OCI-M2 (cell line): ENCODE data around the gene ELAVL1.

ENCODE experiments used
- DNase-seq: peaks from one replicate; lab custom pipeline; 2025; ENCODE audit not compliant: unreplicated experiment; lab: John Stamatoyannopoulos, UW

The ELAVL1 gene

GRCh38 chr19:7986321-7987113 lies 18.9 kb downstream of the ELAVL1 start:
- no peak for DNase-seq

GRCh38 chr19:7985481-7985911 lies 19.9 kb downstream of the ELAVL1 start:
- no peak for DNase-seq

- DNase-seq, result no peak
Measured at GRCh38 chr19:7983995-7984837, 21.2 kb downstream of the ELAVL1 start.

GRCh38 chr19:7983286-7983950 lies 22.0 kb downstream of the ELAVL1 start:
- DNase-seq, result no peak

GRCh38 chr19:7982651-7983099 lies 22.8 kb downstream of the ELAVL1 start:
- no peak for DNase-seq

GRCh38 chr19:7982103-7982502 lies 23.3 kb downstream of the ELAVL1 start:
- no peak for DNase-seq

- no peak for DNase-seq
Measured at GRCh38 chr19:7981661-7982060, 23.8 kb downstream of the ELAVL1 start.

- DNase-seq, result no peak
Measured at GRCh38 chr19:7981199-7981598, 24.2 kb downstream of the ELAVL1 start.

GRCh38 chr19:7980635-7981121 lies 24.8 kb downstream of the ELAVL1 start:
- DNase-seq, result no peak

- no peak for DNase-seq
Measured at GRCh38 chr19:7980168-7980567, 25.3 kb downstream of the ELAVL1 start.

- no peak for DNase-seq
Measured at GRCh38 chr19:7979559-7979958, 25.9 kb downstream of the ELAVL1 start.

- DNase-seq, result no peak
Measured at GRCh38 chr19:7979011-7979410, 26.4 kb downstream of the ELAVL1 start.

- DNase-seq, result no peak
Measured at GRCh38 chr19:7978179-7978825, 27.1 kb downstream of the ELAVL1 start.

GRCh38 chr19:7977723-7978040 lies 27.8 kb downstream of the ELAVL1 start:
- no peak for DNase-seq

GRCh38 chr19:7977021-7977722 lies 28.3 kb downstream of the ELAVL1 start:
- DNase-seq, result no peak

GRCh38 chr19:7976461-7976860 lies 29.0 kb downstream of the ELAVL1 start:
- no peak for DNase-seq

GRCh38 chr19:7975037-7975436 lies 30.4 kb downstream of the ELAVL1 start:
- no peak for DNase-seq

- DNase-seq, result no peak
Measured at GRCh38 chr19:7973883-7974282, 31.6 kb downstream of the ELAVL1 start.

- DNase-seq, result no peak
Measured at GRCh38 chr19:7971553-7972520, 33.6 kb downstream of the ELAVL1 start.
